ENCODE results near the gene ZFYVE1. TPM values are rescaled to one million over a fixed set of nuclear protein-coding genes. Genes with fewer than 3 reads are reported as not detected.
"Not testable (repeated sequence)": the region's sequence is repeated elsewhere in the genome, so short reads cannot be mapped to it uniquely, and the experiment has no call there.

Gene ZFYVE1
- polyA plus RNA-seq, 1 of the 3 experiments (the other 2 are of a cell fraction): 18.6 TPM

DNA sequence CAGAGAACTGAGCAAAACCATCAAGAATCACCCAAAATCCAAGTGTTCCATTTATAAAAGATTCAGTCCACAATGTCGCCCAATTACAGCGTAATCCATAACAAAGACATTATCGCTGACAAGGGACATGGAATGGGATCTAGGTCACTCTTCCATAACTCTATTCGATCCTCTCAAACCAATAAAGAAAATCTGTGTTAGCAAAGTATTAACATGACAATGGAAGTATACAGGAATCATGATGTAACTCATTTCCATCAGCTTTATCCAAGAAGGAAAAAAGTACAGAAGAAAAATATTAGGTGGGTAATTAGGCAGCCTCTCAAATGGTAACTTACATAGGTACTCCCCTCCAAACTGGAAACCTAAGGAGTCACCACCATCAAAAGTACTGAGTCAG, 4.9 kb downstream of the ZFYVE1 start:
- H3K4me1 ChIP-seq (ENCODE audit: control insufficient read depth in 1 of 2, insufficient read depth in 2 of 2, low read depth in 1 of 2, low read length in 1 of 2): peaks cover 0 to 7% of the 10 kb centered on the region in 2 experiments; a peak in 1 of 4 replicates
- H3K27me3 ChIP-seq (ENCODE audit: insufficient read depth): no peaks in the 10 kb centered on the region
- no peak for DNase-seq
- H4K20me1 ChIP-seq (ENCODE audit: insufficient read depth): peaks cover 32% of the 10 kb centered on the region
- ChIA-PET CTCF (no interaction called here), POLR2A (no interaction called here)
- no peaks in the 10 kb centered on the region for H3K9me2 ChIP-seq
- no peaks in the 10 kb centered on the region for H3F3A ChIP-seq (replicated peaks; ENCODE audit: insufficient read depth)
- H3K36me3 ChIP-seq (replicated peaks in 1 of 2; ENCODE audit: control insufficient read depth in 1 of 2, insufficient read depth in 2 of 2, low read length in 1 of 2): peaks cover 21 to 41% of the 10 kb centered on the region in 2 experiments
- no peaks in the 10 kb centered on the region for H3K9me3 ChIP-seq
- H3K9ac ChIP-seq: no peak overlapping the region
- WGBS (ENCODE audit: low lambda C conversion rate): 96% methylated on average over 4 of the region's 4 CpGs
- peaks cover 88% of the 10 kb centered on the region for H3K79me2 ChIP-seq (ENCODE audit: insufficient read depth)
- H3K27ac ChIP-seq (ENCODE audit: low read depth in 2 of 2, low read length in 1 of 2): no peak overlapping the region
- TF ChIP-seq SIN3A (IDR thresholded peaks at IDR 0.05; ENCODE audit: borderline replicate concordance, low read depth, low read length) (no peak), POLR2AphosphoS5 (IDR thresholded peaks at IDR 0.05; ENCODE audit: low read depth, low read length) (no peak), CHD2 (IDR thresholded peaks at IDR 0.05; ENCODE audit: low read length, partially characterized antibody) (no peak), IRF3 (IDR thresholded peaks at IDR 0.05; ENCODE audit: low read depth, low read length) (no peak), PBX3 (IDR thresholded peaks at IDR 0.05) (no peak), SMC3 (IDR thresholded peaks at IDR 0.05; ENCODE audit: low read depth, low read length) (no peak), TCF12 (IDR thresholded peaks at IDR 0.05) (no peak), JUND (IDR thresholded peaks at IDR 0.05) (no peak), CTCF (IDR thresholded peaks at IDR 0.05) (no peak), TAF1 (IDR thresholded peaks at IDR 0.05; ENCODE audit: borderline replicate concordance, low read depth, low read length) (no peak), RFX5 (IDR thresholded peaks at IDR 0.05; ENCODE audit: low read length) (no peak), RXRA (IDR thresholded peaks at IDR 0.05; ENCODE audit: borderline replicate concordance, low read depth) (no peak), GATA2 (CRISPR knock-in tag; IDR thresholded peaks at IDR 0.05) (no peak)
- TF ChIP-seq, protein P1, sequence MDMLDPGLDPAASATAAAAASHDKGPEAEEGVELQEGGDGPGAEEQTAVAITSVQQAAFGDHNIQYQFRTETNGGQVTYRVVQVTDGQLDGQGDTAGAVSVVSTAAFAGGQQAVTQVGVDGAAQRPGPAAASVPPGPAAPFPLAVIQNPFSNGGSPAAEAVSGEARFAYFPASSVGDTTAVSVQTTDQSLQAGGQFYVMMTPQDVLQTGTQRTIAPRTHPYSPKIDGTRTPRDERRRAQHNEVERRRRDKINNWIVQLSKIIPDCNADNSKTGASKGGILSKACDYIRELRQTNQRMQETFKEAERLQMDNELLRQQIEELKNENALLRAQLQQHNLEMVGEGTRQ (IDR thresholded peaks at IDR 0.05; ENCODE audit: borderline replicate concordance, low read depth, low read length): no peak
- TF ChIP-seq, protein P2, sequence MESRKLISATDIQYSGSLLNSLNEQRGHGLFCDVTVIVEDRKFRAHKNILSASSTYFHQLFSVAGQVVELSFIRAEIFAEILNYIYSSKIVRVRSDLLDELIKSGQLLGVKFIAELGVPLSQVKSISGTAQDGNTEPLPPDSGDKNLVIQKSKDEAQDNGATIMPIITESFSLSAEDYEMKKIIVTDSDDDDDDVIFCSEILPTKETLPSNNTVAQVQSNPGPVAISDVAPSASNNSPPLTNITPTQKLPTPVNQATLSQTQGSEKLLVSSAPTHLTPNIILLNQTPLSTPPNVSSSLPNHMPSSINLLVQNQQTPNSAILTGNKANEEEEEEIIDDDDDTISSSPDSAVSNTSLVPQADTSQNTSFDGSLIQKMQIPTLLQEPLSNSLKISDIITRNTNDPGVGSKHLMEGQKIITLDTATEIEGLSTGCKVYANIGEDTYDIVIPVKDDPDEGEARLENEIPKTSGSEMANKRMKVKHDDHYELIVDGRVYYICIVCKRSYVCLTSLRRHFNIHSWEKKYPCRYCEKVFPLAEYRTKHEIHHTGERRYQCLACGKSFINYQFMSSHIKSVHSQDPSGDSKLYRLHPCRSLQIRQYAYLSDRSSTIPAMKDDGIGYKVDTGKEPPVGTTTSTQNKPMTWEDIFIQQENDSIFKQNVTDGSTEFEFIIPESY (IDR thresholded peaks at IDR 0.05; ENCODE audit: borderline replicate concordance, low read depth): no peak
- H3K4me3 ChIP-seq (ENCODE audit: low read depth in 2 of 2, low read length in 1 of 2): 0 out of 4 replicates have a peak overlapping the region, but pooled peaks of 1 of the 2 experiments have one; percentile 11
- H3K4me2 ChIP-seq: peak overlapping the region; percentile 54; the same call in 1 of the 2 replicates
- H2AFZ ChIP-seq (ENCODE audit: low read depth): no peak overlapping the region

DNA sequence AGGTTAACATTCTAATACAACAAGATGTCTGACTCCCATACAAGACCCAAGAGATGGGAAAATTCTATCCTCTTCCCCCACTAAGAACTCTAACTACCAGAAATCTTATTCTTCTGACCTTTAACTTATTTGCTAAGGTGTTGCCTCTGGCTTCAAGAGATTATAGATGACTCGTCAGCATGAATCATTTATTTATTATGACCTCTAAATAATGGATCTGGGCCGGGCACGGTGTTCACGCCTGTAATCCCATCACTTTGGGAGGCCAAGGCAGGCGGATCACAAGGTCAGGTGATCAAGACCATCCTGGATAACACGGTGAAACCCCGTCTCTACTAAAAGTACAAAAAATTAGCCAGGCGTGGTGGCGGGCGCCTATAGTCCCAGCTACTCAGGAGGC, 10.9 kb downstream of the ZFYVE1 start:
- H4K20me1 ChIP-seq (ENCODE audit: insufficient read depth): peaks cover 35% of the 10 kb centered on the region
- H3K4me1 ChIP-seq (ENCODE audit: control insufficient read depth in 1 of 2, insufficient read depth in 2 of 2, low read depth in 1 of 2, low read length in 1 of 2); DNase-seq; H3K9me2 ChIP-seq; H3K27ac ChIP-seq (ENCODE audit: low read depth in 2 of 2, low read length in 1 of 2); H3K27me3 ChIP-seq (ENCODE audit: insufficient read depth); H3F3A ChIP-seq (replicated peaks; ENCODE audit: insufficient read depth); H3K4me2 ChIP-seq; H3K9me3 ChIP-seq; H2AFZ ChIP-seq (ENCODE audit: low read depth); POLR2A ChIA-PET; H3K9ac ChIP-seq; H3K4me3 ChIP-seq (ENCODE audit: low read depth in 2 of 2, low read length in 1 of 2); CTCF ChIA-PET: not testable (repeated sequence)
- H3K36me3 ChIP-seq (replicated peaks in 1 of 2; ENCODE audit: control insufficient read depth in 1 of 2, insufficient read depth in 2 of 2, low read length in 1 of 2): peaks cover 2 to 18% of the 10 kb centered on the region in 2 experiments
- H3K79me2 ChIP-seq (ENCODE audit: insufficient read depth): peaks cover 85% of the 10 kb centered on the region
- 89% methylated on average over 10 of the region's 10 CpGs for WGBS (ENCODE audit: low lambda C conversion rate)

GRCh38 chr14:73015552-73015951, 11.4 kb downstream of the ZFYVE1 start:
- H3K9ac ChIP-seq; H3F3A ChIP-seq (replicated peaks; ENCODE audit: insufficient read depth); H2AFZ ChIP-seq (ENCODE audit: low read depth); H3K27ac ChIP-seq (ENCODE audit: low read depth in 2 of 2, low read length in 1 of 2); POLR2A ChIA-PET; H3K4me3 ChIP-seq (ENCODE audit: low read depth in 2 of 2, low read length in 1 of 2); H3K9me3 ChIP-seq; H3K27me3 ChIP-seq (ENCODE audit: insufficient read depth); H3K4me2 ChIP-seq; H3K4me1 ChIP-seq (ENCODE audit: control insufficient read depth in 1 of 2, insufficient read depth in 2 of 2, low read depth in 1 of 2, low read length in 1 of 2); CTCF ChIA-PET; DNase-seq; H3K9me2 ChIP-seq: not testable (repeated sequence)
- Histone ChIP-seq H3K79me2 (ENCODE audit: insufficient read depth) (peaks cover 84% of the 10 kb centered on the region), H4K20me1 (ENCODE audit: insufficient read depth) (peaks cover 35% of the 10 kb centered on the region), H3K36me3 (replicated peaks in 1 of 2; ENCODE audit: control insufficient read depth in 1 of 2, insufficient read depth in 2 of 2, low read length in 1 of 2) (peaks cover 2 to 18% of the 10 kb centered on the region in 2 experiments)
- 94% methylated on average over 14 of the region's 14 CpGs for WGBS (ENCODE audit: low lambda C conversion rate)

Data from SK-N-SH (cell line).